Activated T-cell treated with anti-CD3 and anti-CD28 coated beads, Interleukin-2, amount 50 U/mL, for 72 hours (primary cell): Measurements from ENCODE around the gene FITM1. TPM values are rescaled to one million over a fixed set of nuclear protein-coding genes. Genes with fewer than 3 reads are reported as not detected.

Experiments
- ATAC-seq, 2 donors: fragments of 150-1000 bp; cut with Tn5 transposase; replicated peaks in 1 of 2; 2 replicates each; pipeline ENCODE4 v1.10.0; 2021; ENCODE audit warnings: moderate library complexity in 2 of 2, mild to moderate bottlenecking in 1 of 2
- DNase-seq, 2 donors: peaks; one replicate each; pipeline ENCODE4 v3.0.0; 2021 to 2022; ENCODE audit warnings: mixed read lengths in 1 of 2
- H3K27ac Mint-ChIP-seq: one replicate; pipeline ENCODE4 v1.8.0; 2022; ENCODE audit warnings: mild to moderate bottlenecking, moderate library complexity, mixed read lengths
- H3K27me3 Mint-ChIP-seq: one replicate; pipeline ENCODE4 v1.8.0; 2022; ENCODE audit warnings: low read depth, mixed read lengths
- H3K36me3 Mint-ChIP-seq, 2 donors: one replicate each; pipeline ENCODE4 v1.8.0; 2022; ENCODE audit warnings: mixed read lengths in 2 of 2, mild to moderate bottlenecking in 1 of 2; ENCODE audit not compliant: insufficient read depth in 2 of 2
- H3K4me1 Mint-ChIP-seq: one replicate; pipeline ENCODE4 v1.8.0; 2022; ENCODE audit warnings: low read depth, mixed read lengths
- H3K4me3 Mint-ChIP-seq, 2 donors: one replicate each; pipeline ENCODE4 v1.8.0; 2022; ENCODE audit warnings: mild to moderate bottlenecking in 2 of 2, mixed read lengths in 2 of 2, moderate library complexity in 2 of 2
- H3K9me3 Mint-ChIP-seq, 2 donors: one replicate each; pipeline ENCODE4 v1.8.0; 2022; ENCODE audit warnings: mixed read lengths in 2 of 2
- total RNA-seq, 2 donors: library from RNA; stranded (reverse); gene quantifications; one replicate each; pipeline ENCODE4 v1.2.3, GENCODE V29; 2022

The FITM1 gene
- total RNA-seq, 2 donors from 2014 or later: 0.46 to 2.2 TPM

DNA sequence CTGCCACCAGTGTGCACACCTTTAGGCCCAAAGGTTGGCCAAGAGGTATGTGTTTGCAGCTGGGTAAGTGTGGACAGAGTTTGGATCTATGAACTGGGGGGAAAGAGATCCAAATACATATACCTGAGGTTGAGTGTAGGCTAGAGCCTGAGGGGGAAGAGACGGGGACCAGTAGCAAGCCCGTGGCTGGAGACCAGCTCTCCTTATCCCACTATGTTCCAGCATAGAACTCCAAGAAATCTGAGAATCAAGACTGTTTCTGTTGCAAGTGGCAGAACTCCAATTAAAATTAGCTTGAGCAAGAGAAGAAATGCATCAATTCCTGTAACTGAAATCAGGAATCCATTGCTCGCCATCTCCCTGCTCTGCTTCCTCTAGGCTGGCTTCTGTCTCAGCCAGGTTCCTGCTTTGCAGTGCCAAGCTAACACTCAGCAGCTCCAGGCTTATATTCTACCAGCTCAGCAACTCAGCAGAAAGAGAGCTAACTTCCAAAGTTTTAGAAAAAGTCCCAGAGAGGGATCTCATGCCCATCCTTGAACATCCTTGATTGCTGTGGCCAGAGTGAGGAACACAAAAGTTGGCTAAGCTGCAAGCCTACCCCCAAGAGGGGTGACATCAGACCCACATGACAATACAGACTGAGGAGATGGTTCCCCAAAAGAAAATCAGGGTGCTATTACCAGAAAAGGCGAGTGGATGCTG lies 37.8 kb upstream of the FITM1 start:
- no peak for DNase-seq
- no peak for ATAC-seq
- Mint-ChIP-seq H3K27me3 (no peaks in the 10 kb centered on the region), H3K27ac (peak overlapping the region; percentile 78), H3K4me1 (peaks cover 39% of the 10 kb centered on the region), H3K4me3 (peak overlapping the region; percentile 95 to 98), H3K9me3 (no peaks in the 10 kb centered on the region), H3K36me3 (peaks cover 16 to 21% of the 10 kb centered on the region in 2 donors)

DNA sequence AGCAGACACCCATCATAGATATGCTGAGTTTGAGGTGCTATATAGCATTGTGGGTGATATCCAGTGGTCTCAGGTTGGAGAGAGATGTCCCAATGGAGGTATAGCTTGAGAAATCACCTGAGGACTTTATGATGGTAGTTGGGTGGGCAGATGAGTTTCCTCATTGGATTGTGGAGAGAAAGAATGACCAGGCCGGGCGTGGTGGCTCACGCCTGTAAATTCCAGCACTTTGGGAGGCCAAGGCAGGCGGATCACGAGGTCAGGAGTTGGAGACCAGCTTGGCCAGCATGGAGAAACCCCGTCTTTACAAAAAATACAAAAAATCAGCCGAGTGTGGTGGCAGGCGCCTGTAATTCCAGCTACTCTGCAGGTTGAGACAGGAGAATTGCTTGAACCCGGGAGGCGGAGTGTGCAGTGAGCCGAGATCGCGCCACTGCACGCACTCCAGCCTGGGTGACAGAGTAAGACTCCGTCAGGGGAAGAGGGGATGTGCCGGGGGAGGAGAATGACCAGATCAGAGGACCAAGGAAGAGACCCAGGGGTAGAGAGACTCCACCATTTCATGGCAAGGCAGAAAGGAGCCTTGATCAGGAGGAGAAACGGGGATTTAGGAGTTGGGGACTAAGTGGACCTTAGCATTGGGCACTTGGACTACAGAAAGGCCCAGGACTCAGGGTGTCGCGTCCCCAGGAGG lies 37.1 kb upstream of the FITM1 start:
- DNase-seq (no peak), ATAC-seq (no peak)
- Mint-ChIP-seq H3K4me1 (peaks cover 39% of the 10 kb centered on the region), H3K9me3 (no peaks in the 10 kb centered on the region), H3K4me3 (peak overlapping the region; percentile 95 to 98), H3K27me3 (no peaks in the 10 kb centered on the region), H3K36me3 (peaks cover 16 to 26% of the 10 kb centered on the region in 2 donors), H3K27ac (peak overlapping the region; percentile 78)

DNA sequence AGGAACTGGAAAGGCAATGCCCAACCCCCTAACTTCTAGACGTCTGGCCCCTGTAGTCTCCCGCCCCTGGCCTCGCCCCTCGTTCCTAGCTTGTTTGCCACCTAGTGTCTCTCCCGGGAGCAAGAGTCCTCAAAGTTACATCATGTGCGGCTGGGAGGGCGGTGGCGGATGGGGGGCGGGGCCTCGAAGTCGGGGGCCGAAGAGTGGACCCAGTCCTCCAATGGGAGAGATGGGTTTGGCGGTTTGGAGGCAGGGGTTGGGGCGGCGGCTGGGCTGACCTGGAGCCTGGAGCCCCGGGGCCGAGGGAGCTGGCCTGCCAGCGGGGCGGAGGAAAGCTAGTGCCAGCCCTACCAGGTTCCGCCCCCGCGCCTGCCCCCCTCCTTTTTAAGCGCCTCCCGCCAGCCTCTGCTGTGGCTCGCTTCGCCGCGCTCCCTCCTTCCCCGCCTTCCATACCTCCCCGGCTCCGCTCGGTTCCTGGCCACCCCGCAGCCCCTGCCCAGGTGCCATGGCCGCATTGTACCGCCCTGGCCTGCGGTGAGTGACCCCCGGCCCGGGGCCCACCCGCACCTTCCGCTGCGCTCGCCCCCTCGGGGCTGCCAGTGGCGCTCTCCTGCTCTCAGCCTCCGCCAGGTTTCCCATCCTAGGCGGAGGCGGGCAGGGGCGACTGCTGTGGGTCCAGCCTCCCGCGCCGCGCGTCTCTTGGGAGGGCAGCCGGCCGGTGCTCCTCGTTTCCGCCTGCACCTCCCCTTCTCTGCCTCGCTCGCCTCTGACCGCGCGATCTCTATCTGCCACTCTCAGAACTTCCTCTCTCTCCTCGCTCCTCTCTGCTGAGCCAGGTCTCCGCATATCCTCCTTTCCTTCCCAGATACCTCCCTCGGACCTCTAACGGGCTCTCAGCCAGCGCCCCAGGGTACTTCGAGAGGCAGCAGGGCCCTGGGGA lies 36.3 kb upstream of the FITM1 start, which contains the start of gene PCK2:
TSS of gene PCK2 (plus strand) at position 411 of the 940 bp plus-strand sequence. CDS start at position 506, 95 bp downstream.
- ATAC-seq: peak; percentile 86 to 89
- Mint-ChIP-seq H3K27me3 (no peaks in the 10 kb centered on the region), H3K9me3 (no peaks in the 10 kb centered on the region), H3K4me3 (peak within 1 kb of the TSS; percentile 95 to 98), H3K27ac (peak within 1 kb of the TSS; percentile 99), H3K4me1 (peaks cover 39% of the 10 kb centered on the region), H3K36me3 (peaks cover 16 to 26% of the 10 kb centered on the region in 2 donors)
- peak; percentile 91 to 93 for DNase-seq

DNA sequence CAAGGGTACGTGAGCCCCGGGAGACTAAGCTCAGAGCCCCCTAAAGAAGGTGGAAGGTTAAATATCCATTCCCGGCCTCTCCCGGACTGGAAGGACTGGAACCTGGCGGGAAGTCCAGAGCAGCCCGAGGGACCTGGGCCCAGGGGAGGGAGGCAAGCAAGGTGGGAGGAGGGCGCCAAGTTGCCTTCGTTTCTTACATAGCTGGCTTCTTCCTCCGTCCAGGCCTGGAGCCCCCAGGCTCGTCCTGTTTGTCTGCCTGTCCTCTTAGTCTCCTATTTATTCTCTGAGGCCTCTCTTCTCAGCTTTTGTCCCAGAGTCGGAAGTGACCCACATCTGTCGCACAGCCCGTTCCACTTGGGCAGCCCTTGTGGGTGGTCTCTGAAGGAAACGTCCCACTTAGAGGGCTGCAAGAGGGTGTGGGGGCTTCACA lies 35.6 kb upstream of the FITM1 start:
- Mint-ChIP-seq H3K4me1 (peaks cover 39% of the 10 kb centered on the region), H3K27ac (peak overlapping the region; percentile 99)
- peak in 1 of 2 donors; percentile 18 for DNase-seq

DNA sequence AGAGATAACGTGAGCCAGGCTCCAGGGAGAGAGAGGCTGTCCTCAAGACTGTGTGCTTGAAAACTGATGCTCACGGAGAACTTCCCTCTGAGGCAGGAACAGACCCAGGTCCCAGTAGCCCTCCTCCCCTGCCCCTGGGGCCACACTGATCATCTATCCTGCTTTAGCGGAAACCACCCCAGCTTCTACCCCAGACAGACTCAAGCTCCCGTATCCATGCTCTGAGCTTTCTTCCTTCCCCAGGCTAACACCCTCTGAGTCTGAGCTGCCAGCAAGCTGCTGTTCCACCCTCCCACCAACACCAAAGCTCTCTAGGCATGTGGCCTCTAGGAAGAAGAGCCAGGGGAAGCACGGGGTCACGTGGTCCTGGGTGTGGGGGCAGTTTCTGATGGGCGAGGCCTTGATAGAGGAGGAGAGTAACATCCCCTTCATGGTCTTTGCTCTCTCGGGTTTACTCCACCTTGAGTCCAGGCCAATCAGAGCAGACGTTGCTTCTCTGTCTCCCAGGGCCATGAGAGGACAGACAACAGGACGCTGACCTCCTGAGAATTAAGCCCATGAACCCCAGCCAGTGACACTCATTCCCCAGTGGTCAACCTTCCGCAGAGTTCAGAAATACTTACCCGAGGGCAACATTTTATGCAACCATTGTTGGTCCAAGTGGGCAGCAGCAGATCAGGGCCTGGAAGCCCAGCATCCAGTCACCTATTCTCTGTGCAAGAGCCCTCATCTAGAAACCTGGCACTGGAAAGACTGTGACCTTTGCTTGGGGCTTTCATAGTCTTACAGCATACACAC lies 35.0 kb upstream of the FITM1 start:
- H3K4me1 Mint-ChIP-seq: peaks cover 36% of the 10 kb centered on the region
- H3K27me3 Mint-ChIP-seq: no peaks in the 10 kb centered on the region
- peaks cover 18 to 32% of the 10 kb centered on the region in 2 donors for H3K36me3 Mint-ChIP-seq
- ATAC-seq (peak; percentile 19 to 53), DNase-seq (peak; percentile 62 to 74)
- H3K4me3 Mint-ChIP-seq: peak overlapping the region; percentile 95 to 98
- H3K9me3 Mint-ChIP-seq: no peaks in the 10 kb centered on the region
- peak overlapping the region; percentile 99 for H3K27ac Mint-ChIP-seq

More for the DNA sequence above, 35.6 kb upstream of the FITM1 start:
- ATAC-seq: no peak
- Mint-ChIP-seq H3K36me3 (peaks cover 18 to 31% of the 10 kb centered on the region in 2 donors), H3K9me3 (no peaks in the 10 kb centered on the region), H3K27me3 (no peaks in the 10 kb centered on the region), H3K4me3 (peak overlapping the region; percentile 95 to 98)

DNA sequence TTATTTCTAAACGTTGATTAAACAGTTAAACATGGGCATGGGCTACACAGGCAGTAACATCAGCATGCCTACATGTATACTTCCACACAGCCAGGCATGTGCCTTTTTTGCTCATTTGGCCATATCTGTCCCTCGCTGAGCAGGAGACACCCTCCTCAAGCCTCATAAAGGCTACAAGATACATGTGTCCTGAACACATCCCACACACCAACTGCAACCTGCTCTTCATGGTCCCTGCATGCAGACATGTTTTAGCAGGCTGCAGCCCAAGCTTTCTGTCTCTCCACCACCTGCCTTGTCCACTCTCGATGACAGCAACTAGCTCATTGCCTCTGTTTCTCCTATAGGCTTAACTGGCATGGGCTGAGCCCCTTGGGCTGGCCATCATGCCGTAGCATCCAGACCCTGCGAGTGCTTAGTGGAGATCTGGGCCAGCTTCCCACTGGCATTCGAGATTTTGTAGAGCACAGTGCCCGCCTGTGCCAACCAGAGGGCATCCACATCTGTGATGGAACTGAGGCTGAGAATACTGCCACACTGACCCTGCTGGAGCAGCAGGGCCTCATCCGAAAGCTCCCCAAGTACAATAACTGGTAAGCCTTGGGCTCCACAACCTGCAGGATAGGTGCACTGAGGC lies 33.8 kb upstream of the FITM1 start:
- Mint-ChIP-seq H3K27ac (peak overlapping the region; percentile 62), H3K4me3 (peak overlapping the region; percentile 67 to 95), H3K27me3 (no peaks in the 10 kb centered on the region), H3K36me3 (peaks cover 20 to 32% of the 10 kb centered on the region in 2 donors), H3K9me3 (no peaks in the 10 kb centered on the region), H3K4me1 (peaks cover 32% of the 10 kb centered on the region)
- DNase-seq: no peak
- ATAC-seq: no peak

DNA sequence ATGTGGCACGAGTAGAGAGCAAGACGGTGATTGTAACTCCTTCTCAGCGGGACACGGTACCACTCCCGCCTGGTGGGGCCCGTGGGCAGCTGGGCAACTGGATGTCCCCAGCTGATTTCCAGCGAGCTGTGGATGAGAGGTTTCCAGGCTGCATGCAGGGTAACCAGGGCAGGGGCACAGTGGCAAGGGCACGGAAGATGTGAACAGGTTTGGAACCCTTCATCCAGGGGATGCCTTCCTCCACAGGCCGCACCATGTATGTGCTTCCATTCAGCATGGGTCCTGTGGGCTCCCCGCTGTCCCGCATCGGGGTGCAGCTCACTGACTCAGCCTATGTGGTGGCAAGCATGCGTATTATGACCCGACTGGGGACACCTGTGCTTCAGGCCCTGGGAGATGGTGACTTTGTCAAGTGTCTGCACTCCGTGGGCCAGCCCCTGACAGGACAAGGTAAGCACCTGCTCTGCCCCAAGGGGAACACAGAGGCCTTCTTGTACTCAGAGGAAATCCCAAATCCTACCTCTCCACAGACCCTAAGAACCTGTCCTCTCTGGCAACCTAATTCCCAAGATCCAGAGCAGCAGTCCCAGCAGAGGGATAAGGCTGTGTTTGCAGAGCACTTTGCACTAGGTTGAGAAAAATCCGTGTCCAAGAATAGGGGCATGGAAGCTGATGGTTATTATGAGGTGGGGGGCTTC lies 32.1 kb upstream of the FITM1 start:
- H3K27me3 Mint-ChIP-seq: no peaks in the 10 kb centered on the region

DNA sequence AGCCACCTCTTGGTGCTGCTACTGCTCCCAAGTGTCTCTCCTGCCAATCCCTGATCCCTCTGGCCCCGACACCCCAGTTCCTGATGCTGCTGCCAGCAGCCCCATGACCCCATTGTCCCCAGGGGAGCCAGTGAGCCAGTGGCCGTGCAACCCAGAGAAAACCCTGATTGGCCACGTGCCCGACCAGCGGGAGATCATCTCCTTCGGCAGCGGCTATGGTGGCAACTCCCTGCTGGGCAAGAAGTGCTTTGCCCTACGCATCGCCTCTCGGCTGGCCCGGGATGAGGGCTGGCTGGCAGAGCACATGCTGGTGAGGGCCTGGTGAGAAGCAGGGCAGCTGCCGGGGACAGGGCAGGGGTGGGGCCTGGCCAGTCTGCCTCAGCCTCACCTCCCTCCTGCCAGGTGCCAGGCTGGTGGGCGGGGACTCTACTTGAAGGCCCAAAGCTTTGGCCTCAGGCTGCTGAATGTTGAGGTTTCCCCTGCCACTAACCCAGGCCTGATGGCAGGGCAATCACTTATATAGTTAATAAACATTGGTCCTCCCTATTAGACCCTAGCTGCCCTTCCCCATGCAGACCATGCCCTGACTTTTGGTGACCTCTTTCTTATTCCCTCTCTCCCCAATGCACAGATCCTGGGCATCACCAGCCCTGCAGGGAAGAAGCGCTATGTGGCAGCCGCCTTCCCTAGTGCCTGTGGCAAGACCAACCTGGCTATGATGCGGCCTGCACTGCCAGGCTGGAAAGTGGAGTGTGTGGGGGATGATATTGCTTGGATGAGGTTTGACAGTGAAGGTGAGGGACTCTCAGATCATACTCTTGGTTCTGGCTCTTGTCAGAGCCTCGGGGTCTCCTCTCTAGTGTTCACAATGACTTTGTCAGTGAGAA lies 31.3 kb upstream of the FITM1 start:
- DNase-seq (no peak), ATAC-seq (no peak)
- no peaks in the 10 kb centered on the region for H3K9me3 Mint-ChIP-seq
- no peak overlapping the region for H3K4me3 Mint-ChIP-seq
- H3K4me1 Mint-ChIP-seq: peaks cover 16% of the 10 kb centered on the region
- H3K27me3 Mint-ChIP-seq: no peaks in the 10 kb centered on the region
- H3K36me3 Mint-ChIP-seq: peaks cover 27 to 51% of the 10 kb centered on the region in 2 donors
- H3K27ac Mint-ChIP-seq: no peak overlapping the region

More for the DNA sequence above, 32.1 kb upstream of the FITM1 start:
- Mint-ChIP-seq H3K4me1 (peaks cover 21% of the 10 kb centered on the region), H3K36me3 (peaks cover 23 to 43% of the 10 kb centered on the region in 2 donors), H3K4me3 (no peak overlapping the region), H3K9me3 (no peaks in the 10 kb centered on the region), H3K27ac (no peak overlapping the region)
- ATAC-seq (no peak), DNase-seq (no peak)

DNA sequence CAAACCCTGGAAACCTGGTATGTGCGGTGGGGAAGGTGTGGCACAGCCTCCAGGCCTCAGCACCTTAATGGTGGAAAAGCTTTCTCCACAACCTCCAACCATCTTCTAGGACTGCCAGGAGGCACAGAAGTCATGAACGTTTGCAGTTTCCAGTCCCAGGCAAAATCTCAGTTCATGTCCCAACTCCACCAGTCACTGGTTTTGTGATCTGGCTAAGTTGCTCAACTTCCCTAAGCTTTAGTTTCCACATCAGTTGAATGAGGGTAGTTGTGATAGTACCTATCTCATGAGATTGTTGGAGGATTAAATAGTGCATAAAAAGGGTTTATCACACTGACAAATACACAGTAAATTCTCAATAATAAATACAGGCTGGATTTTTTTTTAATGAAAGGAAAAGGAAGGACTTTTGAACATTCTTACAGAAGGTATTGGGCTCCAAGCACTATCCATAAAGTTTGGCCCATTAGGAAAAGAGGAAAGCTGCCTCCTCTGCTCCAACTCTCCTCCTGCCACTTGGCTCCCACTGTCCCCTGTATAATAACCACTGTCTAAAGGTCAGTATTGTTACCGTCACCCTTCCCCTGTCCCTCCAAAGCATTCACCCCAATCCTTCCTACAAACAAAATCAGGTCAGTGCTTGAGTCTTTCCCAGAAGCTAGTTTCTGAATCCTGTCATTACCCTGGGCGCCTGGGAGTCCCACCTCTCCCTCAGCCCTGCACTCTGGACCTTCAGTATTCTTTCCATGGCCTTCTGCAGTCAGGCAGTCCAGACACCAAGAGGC lies 30.1 kb upstream of the FITM1 start:
- Mint-ChIP-seq H3K4me1 (peaks cover 13% of the 10 kb centered on the region), H3K27me3 (no peaks in the 10 kb centered on the region), H3K9me3 (no peaks in the 10 kb centered on the region), H3K36me3 (peaks cover 22 to 51% of the 10 kb centered on the region in 2 donors), H3K27ac (peak overlapping the region; percentile 25), H3K4me3 (no peak overlapping the region)
- DNase-seq: no peak
- no peak for ATAC-seq

DNA sequence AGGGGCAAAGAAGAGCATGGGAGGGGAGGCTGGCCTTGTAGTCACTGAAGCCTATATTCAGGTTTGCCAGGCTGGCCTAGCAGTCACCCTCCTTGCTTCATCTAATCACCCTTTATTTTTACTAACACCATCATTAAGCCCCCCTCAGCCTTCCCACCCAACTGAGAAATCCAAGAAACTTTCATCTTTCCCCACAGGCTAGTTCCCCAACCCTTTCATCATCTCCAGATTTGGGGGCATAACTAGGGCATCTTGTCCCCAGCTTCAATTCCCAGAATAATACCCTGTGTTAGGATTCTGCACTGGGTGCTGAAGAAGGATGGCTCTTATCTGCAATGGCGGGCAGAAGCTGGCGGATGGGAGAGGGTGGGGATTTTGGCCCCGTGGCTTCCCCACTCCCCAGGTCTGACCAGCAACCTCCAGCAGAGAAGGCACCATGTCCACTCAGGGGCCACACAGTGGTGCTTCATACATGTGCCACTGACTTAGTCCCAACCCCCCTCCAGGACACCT lies 29.4 kb upstream of the FITM1 start:
- ATAC-seq: no peak
- H3K27ac Mint-ChIP-seq: peak overlapping the region; percentile 25
- no peaks in the 10 kb centered on the region for H3K27me3 Mint-ChIP-seq
- no peak overlapping the region for H3K4me3 Mint-ChIP-seq
- H3K4me1 Mint-ChIP-seq: peaks cover 8% of the 10 kb centered on the region
- H3K36me3 Mint-ChIP-seq: peaks cover 20 to 46% of the 10 kb centered on the region in 2 donors
- DNase-seq: no peak
- H3K9me3 Mint-ChIP-seq: no peaks in the 10 kb centered on the region
